Pancreas (tissue), 10 donors: Measurements from ENCODE around the gene P4HA2. TPM values are rescaled to one million over a fixed set of nuclear protein-coding genes. Genes with fewer than 3 reads are reported as not detected.

ENCODE experiments used
- ATAC-seq, 4 donors: fragments of 200-7000 bp; cut with Tn5 transposase; one replicate each; pipeline versions ENCODE4 v1.8.0 to v1.9.1; 2020; ENCODE audit warnings: mild to moderate bottlenecking in 4 of 4, moderate library complexity in 4 of 4
- DNase-seq, 6 donors: peaks; one replicate each; pipeline ENCODE4 v3.0.0-alpha.2; 2020
- FAIRE-seq: peaks from 2 replicates; lab custom pipeline; 2012; peaks lifted over from hg19 to GRCh38; lab: Jason Lieb, UNC
- H3K27ac ChIP-seq, 4 donors: fragments of 200-600 bp; sonication (generic); 1 replicate in 3 of 4; 2 replicates in 1 of 4; pipeline versions ENCODE4 v1.5.0 to v1.8.0; 2020
- H3K27me3 ChIP-seq, 4 donors: fragments of 200-600 bp; one replicate each; pipeline ENCODE4 v1.8.0; 2021
- H3K36me3 ChIP-seq, 3 donors: fragments of 200-600 bp; sonication (generic) in 1 of 3; one replicate each; pipeline versions ENCODE4 v1.5.0 to v1.8.0; 2020 to 2021
- H3K4me1 ChIP-seq, 3 donors: fragments of 200-600 bp; one replicate each; pipeline ENCODE4 v1.8.0; 2021
- H3K4me3 ChIP-seq, 4 donors: fragments of 200-600 bp; sonication (generic) in 2 of 4; one replicate each; pipeline versions ENCODE4 v1.5.0 to v1.8.0; 2020 to 2021
- H3K9me3 ChIP-seq, 4 donors: fragments of 200-600 bp; one replicate each; pipeline ENCODE4 v1.8.0; 2021
- CTCF ChIP-seq, 4 donors: fragments of 200-600 bp; sonication (generic) in 3 of 4; IDR thresholded peaks; one replicate each; pipeline versions ENCODE4 v1.5.0 to v1.8.0; 2021; ENCODE audit warnings: antibody characterized with exemption in 4 of 4
- WGBS, 2 donors: extraction: QIAGEN DNeasy Blood & Tissue Kit; methylation state at CpG; one replicate each; pipeline ENCODE4 v1.1.7; 2013; 5-methylcytosine and 5-hydroxymethylcytosine counted together
- intact Hi-C, 3 donors: fragments of 100-400 bp; cut with DNase I; formaldehyde crosslinking; loops; one replicate each; pipeline versions ENCODE4 v1.11.1 to v1.14.2; 2022
- polyA plus RNA-seq, 2 donors: library from polyadenylated mRNA; stranded (reverse); fragments of 200-250 nt; gene quantifications; one replicate each; pipeline ENCODE4 v1.2.3, GENCODE V29; 2013
- total RNA-seq, 6 donors: library from RNA; stranded (reverse); fragmentation: NEBNext Ultra II Directional in 4 of 6; extraction: Animal tissue kit (Norgen Biotek cat#: 25700) in 4 of 6; gene quantifications; one replicate each; pipeline versions ENCODE4 v1.2.1 to v1.2.4, GENCODE V29; 2021 to 2023
- donor health status: healthy with polysubstance abuse.
- donor health status: DM: no; HTN: no; CAD: no; lungs with moderate emphysema.
- donor health status: DM: no; HTN: no; CAD: no.
- donor health status: control.
- donor health status: control.
- donor health status: Bipolar disorder and iron deficiency.
- donor health status: DM: yes; HTN: yes; CAD: no.
- donor health status: DM: no; HTN: no; CAD: no.
- donor health status: DM: no; HTN: no; CAD: no.
- donor health status: DM: yes; HTN: yes; CAD: no.

P4HA2 gene
- total and polyA plus RNA-seq, 8 donors = 28.3 to 85.7 (median 56.4) TPM

DNA sequence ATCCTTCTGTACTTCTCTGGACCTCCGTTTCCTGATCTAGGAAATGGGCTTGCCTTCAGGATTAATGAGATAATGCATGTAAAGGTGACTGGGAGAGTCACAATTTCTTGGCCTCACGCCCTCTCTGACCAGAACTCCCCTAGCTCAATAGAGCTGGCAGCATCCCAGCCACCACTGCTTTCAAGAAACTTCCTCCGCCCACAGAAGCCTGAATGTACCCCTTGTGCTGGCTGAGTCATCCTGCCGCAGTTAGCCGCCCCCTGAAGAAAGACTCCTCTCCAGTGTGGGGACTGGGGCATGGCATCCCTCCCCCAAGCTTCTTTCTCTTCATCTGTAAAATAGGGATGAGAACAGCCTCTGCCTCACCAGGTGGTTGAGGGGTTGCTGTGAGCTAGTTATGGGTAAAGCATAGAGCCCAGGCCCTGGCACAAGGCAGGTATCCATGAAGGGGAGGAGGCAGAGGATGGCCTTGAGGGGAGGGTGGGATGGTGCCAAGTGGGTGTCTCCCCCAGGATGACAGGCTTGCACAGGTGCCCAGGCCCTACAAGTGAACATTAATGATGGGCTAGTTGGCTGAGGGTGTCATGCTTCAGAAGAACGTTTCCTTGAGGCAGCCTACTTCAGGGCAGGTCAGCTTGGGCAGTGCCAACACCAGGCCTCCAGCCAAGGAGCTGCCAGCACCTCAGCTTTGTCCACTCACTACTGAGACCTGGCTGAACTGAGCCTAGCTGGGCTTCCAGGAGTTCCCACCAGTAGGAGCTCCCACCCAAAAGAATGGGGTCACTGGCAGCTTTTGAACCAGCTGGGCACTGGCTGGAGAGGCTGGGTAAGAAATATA lies 33.3 kb upstream of the P4HA2 start:
- no peak for FAIRE-seq

GRCh38 chr5:132260051-132260450 lies 32.4 kb upstream of the P4HA2 start:
- H3K4me1 ChIP-seq = no peaks in the 10 kb centered on the region
- DNase-seq (peak in 2 of 6 donors; percentile 5 to 22), ATAC-seq (peak in 1 of 4 donors; percentile 22), FAIRE-seq (no peak)
- WGBS, 2 donors = 77 to 83% methylated on average over 6 of the region's 6 CpGs
- H3K27me3 ChIP-seq = no peaks in the 10 kb centered on the region
- no peak for TF ChIP-seq CTCF (IDR thresholded peaks at IDR 0.05)
- H3K9me3 ChIP-seq = no peaks in the 10 kb centered on the region
- H3K4me3 ChIP-seq = no peak overlapping the region
- intact Hi-C loops = no loop called here
- peak overlapping the region in 2 of 4 donors; percentile 9 to 52 for H3K27ac ChIP-seq
- no peaks in the 10 kb centered on the region for H3K36me3 ChIP-seq

More for the DNA sequence above, 33.3 kb upstream of the P4HA2 start:
- no peaks in the 10 kb centered on the region for H3K9me3 ChIP-seq
- no peak for TF ChIP-seq CTCF (IDR thresholded peaks at IDR 0.05)
- 48% methylated on average over 6 of the region's 6 CpGs for WGBS, 2 donors
- H3K27ac ChIP-seq = peak overlapping the region in 3 of 4 donors; percentile 34 to 55 (median 52)
- H3K27me3 ChIP-seq = no peaks in the 10 kb centered on the region
- H3K36me3 ChIP-seq = no peaks in the 10 kb centered on the region
- H3K4me3 ChIP-seq = no peak overlapping the region
- DNase-seq (peak in 4 of 6 donors; percentile 51 to 69 (median 64)), ATAC-seq (peak; percentile 7 to 48 (median 26))
- intact Hi-C loops = no loop called here
- no peaks in the 10 kb centered on the region for H3K4me1 ChIP-seq

DNA sequence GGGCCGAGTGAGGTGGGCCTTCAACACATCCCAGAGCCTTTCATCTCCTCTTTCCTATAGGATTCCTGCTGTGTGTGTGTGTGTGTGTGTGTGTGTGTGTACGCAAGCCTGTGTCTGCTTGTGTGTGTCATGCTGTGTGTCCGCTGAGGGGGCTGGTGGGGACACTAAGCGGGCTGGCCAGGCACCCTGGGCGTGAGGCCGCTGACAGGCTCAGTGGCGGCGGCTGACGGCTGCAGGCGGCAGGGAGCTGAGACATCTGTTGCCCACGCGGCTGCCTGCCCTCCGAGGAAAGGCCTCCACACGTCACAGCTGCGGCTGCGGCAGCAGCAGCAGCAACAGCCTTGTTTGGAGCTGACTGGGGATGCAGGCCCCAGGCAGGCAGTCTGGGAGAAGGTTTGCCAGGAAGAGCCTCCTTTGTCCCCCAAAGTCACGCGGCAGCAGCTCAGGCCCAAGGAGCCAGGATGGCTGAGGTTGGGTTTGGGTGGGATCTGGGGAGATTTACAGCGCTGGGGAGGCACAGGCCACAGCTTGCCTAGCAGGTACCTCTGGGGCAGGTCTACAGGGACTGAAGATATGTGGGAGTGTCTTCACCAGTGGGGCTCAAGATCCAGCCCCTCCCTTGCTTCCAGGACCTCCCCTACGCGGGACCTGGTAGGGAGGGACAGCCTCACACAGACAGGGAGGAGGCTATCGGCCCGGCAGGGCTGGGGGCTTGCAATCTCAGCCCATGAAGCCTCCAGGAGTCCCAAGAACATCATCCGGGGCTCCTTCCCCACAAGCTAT lies 31.6 kb upstream of the P4HA2 start:
- Histone ChIP-seq H3K9me3 (no peaks in the 10 kb centered on the region), H3K27me3 (no peaks in the 10 kb centered on the region), H3K4me3 (peak overlapping the region in 1 of 4 donors; percentile 42), H3K36me3 (no peaks in the 10 kb centered on the region), H3K27ac (peak overlapping the region in 2 of 4 donors; percentile 9 to 19), H3K4me1 (no peaks in the 10 kb centered on the region)
- TF ChIP-seq CTCF (IDR thresholded peaks at IDR 0.05) = no peak
- 86 to 89% methylated on average over 24 of the region's 24 CpGs for WGBS, 2 donors
- FAIRE-seq = no peak
- peak in 3 of 4 donors; percentile 3 to 49 (median 40) for ATAC-seq
- intact Hi-C loops = no loop called here
- peak in 4 of 6 donors; percentile 13 to 66 (median 32) for DNase-seq

DNA sequence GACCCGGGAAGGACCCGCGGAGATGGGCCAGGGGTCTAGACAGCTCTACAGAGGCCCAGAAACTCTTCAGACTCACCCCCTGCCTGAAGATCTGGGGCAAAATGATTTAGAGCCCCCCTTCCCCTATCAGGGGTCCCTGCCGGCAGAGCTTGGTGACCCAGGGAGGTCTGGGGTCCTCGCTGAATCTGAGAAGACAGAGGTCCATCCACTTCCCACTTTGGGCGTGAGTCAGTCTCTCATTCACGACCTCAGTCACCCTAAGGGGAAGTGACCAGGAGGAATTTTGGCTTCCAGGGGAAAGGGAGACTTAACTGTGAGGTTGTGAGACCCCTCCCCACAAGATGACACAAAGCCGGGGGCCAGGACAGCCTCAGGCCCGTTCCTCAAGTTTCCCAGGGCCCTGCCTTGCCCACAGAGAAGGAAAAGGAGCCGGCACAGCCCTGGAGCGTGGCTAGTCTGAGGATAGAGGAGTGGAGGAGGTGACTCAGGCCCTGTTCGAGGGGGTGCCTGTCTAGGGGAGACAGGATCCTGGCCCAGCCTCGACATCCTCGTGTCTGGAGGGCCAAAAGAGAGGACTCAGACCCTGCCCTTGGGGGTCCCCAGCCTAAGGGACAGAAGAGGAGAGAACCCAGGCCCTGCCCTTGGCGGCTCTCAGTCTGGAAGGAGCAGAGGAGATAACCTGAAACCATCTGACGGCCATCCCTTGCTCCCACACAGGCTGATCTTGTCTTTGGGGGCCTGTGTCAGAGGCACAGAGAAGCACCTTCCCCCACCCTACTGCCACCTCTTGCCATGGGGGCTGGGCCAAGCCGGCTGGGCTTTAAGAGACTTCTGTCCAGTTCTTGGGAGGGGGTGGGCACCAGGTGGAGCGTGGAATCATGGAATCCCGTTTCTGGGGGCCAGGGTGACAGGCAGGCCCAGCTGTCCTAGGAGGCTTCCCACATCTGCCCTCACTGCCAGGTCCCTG lies 30.7 kb upstream of the P4HA2 start:
- DNase-seq (peak in 2 of 6 donors; percentile 11 to 18), FAIRE-seq (no peak), ATAC-seq (peak in 3 of 4 donors; percentile 9 to 50 (median 17))
- Histone ChIP-seq H3K4me3 (peak overlapping the region in 2 of 4 donors; percentile 30 to 42), H3K27ac (peak overlapping the region in 3 of 4 donors; percentile 5 to 33 (median 15)), H3K27me3 (no peaks in the 10 kb centered on the region), H3K4me1 (no peaks in the 10 kb centered on the region), H3K36me3 (no peaks in the 10 kb centered on the region), H3K9me3 (no peaks in the 10 kb centered on the region)
- no peak for TF ChIP-seq CTCF (IDR thresholded peaks at IDR 0.05)
- intact Hi-C loops = no loop called here
- WGBS, 2 donors = 72 to 79% methylated on average over 19 of the region's 19 CpGs
